GM21723 (cell line): ENCODE data around the gene FIZ1.

Source experiments
- ATAC-seq: cut with Tn5 transposase; IDR thresholded peaks from one replicate; pipeline ENCODE4 v1.9.1; 2021; ENCODE audit warnings: mild to moderate bottlenecking, moderate library complexity; ENCODE audit not compliant: unreplicated experiment

Gene FIZ1

GRCh38 chr19:55544014-55544413 is 55.3 kb downstream of the FIZ1 start:
- no peak for ATAC-seq

GRCh38 chr19:55543567-55543966 is 55.8 kb downstream of the FIZ1 start:
- no peak for ATAC-seq

GRCh38 chr19:55542292-55542855 is 56.9 kb downstream of the FIZ1 start:
- ATAC-seq = no peak
